GM18499 (cell line): Measurements from ENCODE around the gene SBF2.
A peak's percentile ranks its signal among the peaks of the same experiment; 100 is the strongest.

Source experiments
- ATAC-seq: cut with Tn5 transposase; IDR thresholded peaks from one replicate; pipeline ENCODE4 v1.9.1; 2021; ENCODE audit warnings: moderate number of reproducible peaks; ENCODE audit not compliant: insufficient read depth, unreplicated experiment

SBF2 gene

DNA sequence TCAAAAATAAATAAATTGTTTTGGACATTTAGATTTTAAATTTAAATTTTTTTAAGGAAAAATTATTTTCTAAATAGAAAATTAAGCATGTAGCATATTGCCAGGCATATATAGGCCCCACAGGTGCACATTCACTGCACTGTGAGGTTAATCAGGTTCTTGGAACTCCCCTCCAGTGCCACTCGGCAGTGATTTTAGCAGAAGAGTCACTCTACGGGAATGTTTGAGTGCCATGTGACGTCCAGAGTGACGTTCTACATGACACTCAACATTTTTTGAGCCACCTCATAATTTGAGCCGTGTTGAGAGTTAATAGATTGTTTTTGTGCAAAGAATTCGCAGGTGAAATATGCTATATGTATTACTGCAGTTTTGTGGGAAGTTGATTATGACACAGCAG lies 552.8 kb downstream of the SBF2 start:
- no peak for ATAC-seq

DNA sequence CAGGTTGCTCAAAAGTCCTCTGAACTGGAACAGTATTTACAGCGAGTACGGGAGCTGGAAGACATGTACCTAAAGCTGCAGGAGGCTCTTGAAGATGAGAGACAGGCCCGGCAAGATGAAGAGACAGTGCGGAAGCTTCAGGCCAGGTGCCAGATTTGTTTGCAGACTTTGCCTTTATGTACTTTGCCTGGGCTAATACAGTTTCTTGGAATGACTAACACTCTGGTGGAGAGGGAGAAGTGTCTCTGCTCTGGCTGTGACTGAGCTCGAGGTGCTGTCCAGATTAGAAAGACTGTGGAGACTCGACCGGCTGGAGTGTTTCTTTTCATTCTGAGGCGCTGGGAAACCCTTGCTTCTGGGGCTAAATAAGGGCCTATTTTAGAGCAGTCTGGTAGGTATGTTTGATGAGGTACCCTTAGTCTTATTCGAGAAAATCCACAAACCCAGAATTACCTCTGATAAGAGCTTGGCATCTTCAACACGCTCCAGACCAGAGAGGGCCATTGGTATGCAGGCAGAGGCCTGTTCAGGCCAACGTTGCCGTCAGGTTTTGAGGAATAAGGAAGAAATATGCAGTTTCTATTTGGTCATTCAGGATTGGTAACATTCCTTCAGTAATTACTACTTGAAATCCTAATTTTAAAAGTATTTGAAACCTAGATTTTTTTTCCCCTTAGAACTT lies 553.7 kb downstream of the SBF2 start:
- no peak for ATAC-seq

DNA sequence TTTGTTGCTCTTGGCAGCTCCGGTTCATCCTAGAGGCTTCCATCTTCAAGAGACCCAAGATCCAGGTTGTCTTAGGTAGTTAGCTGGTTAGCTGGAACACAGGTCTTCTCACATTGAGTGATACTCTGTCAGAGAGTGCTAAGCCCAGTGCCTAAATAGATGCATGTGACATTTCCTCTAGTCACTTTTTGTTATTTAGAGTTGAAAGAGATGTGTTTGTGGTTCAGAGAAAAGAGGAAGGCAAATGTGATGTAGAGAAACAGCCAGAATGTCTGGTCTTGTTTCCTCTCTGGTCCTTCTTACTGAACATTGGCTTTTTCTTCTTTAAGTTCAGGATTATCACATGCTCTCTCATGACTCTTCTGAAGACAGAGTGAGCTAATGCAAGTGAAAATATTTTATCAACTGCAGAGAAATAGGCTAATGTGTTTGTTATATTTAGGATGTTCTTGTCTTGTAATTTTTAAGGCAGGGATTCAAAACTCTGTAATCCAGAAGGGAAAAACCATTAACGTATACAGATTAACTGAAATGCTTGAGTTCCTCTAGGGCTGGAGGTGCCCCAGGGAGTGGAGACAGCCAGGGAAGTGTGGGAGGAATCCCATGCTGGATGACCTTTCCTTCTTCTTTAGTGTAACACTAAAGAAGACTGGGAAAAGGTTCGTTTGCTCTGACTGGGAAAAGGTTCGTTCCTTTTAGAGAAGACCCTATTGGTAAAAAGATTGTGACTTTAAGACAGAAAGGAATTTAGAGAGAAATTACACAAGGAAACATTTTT lies 554.7 kb downstream of the SBF2 start:
- peak; percentile 61 for ATAC-seq

DNA sequence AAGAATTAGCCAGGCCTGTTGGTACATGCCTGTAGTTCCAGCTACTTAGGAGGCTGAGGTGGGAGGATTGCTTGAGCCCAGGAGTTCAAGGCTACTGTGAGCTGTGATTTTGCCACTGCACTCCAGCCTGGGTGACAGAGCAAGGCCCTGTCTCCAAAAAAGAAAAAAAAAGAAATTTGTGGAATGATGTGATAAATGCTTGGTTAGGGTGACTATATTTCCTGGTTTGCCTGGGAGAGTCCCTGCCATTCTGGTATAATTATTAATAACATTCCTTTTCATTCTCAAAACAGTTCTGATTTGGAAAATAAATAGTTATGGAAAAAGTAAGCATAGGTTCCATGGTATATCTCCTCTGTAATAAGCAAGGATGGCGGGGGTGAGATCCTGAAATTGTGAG lies 555.3 kb downstream of the SBF2 start:
- ATAC-seq: no peak

DNA sequence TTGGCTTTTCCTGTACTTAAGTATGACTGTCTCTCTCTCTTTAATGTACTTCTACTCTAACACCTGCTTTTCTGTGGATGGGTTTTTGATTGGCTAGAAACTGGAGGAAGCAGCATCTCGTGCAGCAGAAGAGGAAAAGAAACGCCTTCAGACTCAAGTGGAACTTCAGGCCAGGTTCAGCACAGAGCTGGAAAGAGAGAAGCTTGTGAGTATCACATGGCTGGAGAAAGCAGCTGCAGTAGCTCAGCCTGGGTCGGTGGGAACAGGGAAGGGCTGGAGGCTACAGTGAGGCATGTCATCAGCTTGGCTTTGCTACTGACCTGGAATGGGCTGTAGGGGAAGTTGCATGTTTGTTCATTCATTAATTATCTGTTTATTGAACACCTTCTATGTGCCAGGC lies 555.9 kb downstream of the SBF2 start:
- ATAC-seq: no peak

DNA sequence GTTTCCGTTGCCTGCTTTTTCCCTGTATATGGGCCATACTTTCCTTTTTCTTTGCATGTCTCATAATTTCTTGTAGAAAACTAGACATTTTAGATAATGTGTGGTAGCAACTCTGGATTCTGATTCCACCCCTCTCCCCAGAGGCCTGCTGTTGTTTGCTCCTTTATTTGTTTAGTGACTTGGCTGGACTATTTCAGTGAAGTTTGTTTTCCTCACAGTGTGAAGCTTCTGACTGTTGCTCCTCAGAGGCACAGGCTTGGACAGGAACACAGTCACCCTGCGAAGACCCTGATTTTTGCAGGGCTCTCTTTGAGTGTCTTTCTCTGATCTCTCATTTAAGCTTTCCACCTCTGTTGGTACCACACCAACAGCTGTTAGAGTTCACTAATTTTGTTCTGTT lies 557.7 kb downstream of the SBF2 start:
- no peak for ATAC-seq

DNA sequence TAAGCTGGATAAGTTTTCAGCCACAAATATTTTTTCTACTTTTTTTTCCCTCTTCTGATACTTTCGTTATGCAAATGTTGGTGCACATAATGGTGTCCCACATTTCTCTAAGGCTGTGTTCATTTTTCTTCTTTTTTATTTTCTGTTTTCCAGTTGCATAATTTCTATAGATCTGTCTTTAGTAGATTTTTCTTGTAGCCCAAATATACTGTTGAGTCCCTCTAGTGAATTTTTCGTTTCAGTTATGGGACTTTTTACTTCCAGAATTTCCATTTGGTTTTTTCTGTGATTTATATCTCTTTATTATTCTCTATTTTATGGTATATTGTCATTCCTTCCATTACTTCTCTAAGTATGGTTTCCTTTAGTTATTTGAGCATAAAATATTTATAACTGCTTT lies 558.1 kb downstream of the SBF2 start:
- ATAC-seq: no peak

DNA sequence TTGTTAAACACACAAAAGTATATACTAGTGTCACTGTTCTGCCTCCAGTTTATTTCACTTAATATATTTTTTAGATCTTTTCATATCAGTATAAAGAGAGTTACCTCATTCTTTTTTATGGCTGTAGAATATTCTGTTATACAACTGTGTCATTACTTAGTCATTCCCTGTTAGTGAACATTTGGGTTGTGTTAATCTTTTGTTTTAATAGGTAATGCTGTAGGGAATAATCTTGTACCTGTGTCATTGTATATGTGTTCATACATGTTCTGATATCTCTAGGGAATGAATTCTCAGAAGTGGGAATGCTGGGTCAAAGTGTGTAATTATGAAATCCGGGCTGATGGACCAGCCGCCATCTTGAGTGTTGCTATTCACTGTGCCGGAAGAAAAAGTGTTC lies 558.8 kb downstream of the SBF2 start:
- ATAC-seq: no peak

DNA sequence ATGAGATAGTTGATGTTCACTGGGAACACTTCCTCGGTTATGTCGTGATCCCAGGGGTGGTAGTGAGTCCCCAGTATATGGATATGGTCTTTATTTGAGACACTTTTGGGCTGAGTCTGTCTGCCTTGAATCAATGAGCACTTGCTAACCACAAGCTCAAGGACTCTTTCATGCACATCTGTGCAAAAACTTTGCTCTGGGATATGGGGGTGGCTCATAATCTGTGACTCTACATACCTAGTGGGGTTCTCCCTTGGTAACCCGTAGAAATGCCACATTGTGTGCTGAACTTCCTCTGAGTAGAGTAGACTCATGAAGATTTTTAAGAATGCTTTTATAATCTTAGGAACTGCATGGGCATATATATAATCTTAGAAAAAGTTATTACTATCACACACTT lies 560.8 kb downstream of the SBF2 start:
- no peak for ATAC-seq

DNA sequence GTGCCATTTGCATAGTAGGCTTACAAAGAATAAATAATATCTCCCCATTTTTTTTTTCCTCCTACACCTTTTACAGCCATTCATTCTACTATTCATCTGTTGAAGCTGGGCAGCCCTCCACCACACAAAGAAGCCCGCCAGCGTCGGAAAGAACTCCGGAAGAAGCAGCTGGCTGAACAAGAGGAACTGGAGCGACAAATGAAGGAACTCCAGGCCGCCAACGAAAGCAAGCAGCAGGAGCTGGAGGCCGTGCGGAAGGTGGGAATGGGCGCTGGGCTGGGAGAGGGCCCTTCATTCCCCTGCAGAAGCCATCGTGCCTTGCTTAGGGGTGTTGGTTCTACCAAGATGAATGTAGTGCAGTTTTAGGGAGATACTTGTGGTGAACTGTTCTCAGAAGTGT lies 561.6 kb downstream of the SBF2 start:
- no peak for ATAC-seq

DNA sequence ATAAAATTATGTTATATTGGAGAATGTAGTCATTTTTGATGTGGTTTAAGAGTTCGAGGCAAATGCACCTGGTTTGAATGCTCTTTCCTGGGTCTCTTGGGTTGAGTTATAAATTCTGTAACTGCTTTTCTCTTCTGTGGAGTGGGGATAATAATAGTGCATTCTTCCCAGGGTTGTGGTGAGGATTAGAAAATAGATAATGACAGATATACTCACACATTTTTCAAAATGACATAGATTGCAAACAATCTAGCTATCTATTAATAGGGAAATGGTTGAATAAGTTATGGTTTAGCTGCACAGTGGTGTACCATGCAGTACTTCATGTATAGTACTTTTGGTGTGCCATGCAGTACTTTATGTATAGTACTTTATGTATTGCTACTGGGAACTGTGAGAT lies 562.8 kb downstream of the SBF2 start:
- no peak for ATAC-seq
